NCI-H460 (cell line): ENCODE measurements around the gene CHRFAM7A. TPM values are rescaled to one million over a fixed set of nuclear protein-coding genes. Genes with fewer than 3 reads are reported as not detected.
"Not testable (repeated sequence)": the region's sequence is repeated elsewhere in the genome, so short reads cannot be mapped to it uniquely, and the experiment has no call there.

ENCODE experiments used
- DNase-seq: peaks from one replicate; pipeline ENCODE4 v3.0.0-alpha.2; 2016; ENCODE audit warnings: low read depth; ENCODE audit errors: extremely low read depth
- polyA plus RNA-seq: library from polyadenylated mRNA; depleted of rRNA; stranded (reverse); fragments of >200 nt; gene quantifications from 2 replicates; pipeline ENCODE4 v1.2.3, GENCODE V29; 2014; cell fraction: nucleus; rRNA removed
- total RNA-seq: library from RNA; depleted of rRNA; stranded (reverse); fragments of >200 nt; shearing (Covaris generic); gene quantifications from 2 replicates; pipeline ENCODE4 v1.2.3, GENCODE V29; 2014; rRNA removed

The CHRFAM7A gene
- total RNA-seq = 1.3 and 4.5 TPM in 2 replicates
- polyA plus RNA-seq = 10.6 and 28.7 TPM in 2 replicates

- DNase-seq = not testable (repeated sequence)
These were observed at the start of gene CHRFAM7A for GRCh38 chr15:30392766-30393663. Gene CHRFAM7A, minus strand, starts transcription at chr15:30393540. Its CDS starts 10,189 bp downstream, at chr15:30383351.

GRCh38 chr15:30438348-30438747 lies 45.0 kb upstream of the CHRFAM7A start:
- not testable (repeated sequence) for DNase-seq

GRCh38 chr15:30435878-30436277 lies 42.5 kb upstream of the CHRFAM7A start:
- not testable (repeated sequence) for DNase-seq

GRCh38 chr15:30420723-30421122 lies 27.4 kb upstream of the CHRFAM7A start:
- not testable (repeated sequence) for DNase-seq

- DNase-seq = not testable (repeated sequence)
These were observed 20.8 kb upstream of the CHRFAM7A start, which contains the start of gene GOLGA8R for GRCh38 chr15:30414160-30414559. Gene GOLGA8R, minus strand, starts transcription at chr15:30414260. Its CDS starts 98 bp downstream, at chr15:30414162.

GRCh38 chr15:30407636-30408035 lies 14.3 kb upstream of the CHRFAM7A start:
- DNase-seq = not testable (repeated sequence)

GRCh38 chr15:30398988-30399387 lies 5.6 kb upstream of the CHRFAM7A start:
- not testable (repeated sequence) for DNase-seq

GRCh38 chr15:30393664-30393991 lies 288 bp upstream of the CHRFAM7A start:
- not testable (repeated sequence) for DNase-seq

- DNase-seq = not testable (repeated sequence)
These were observed 6.9 kb downstream of the CHRFAM7A start for GRCh38 chr15:30386318-30386887.

GRCh38 chr15:30377082-30377413 lies 16.3 kb downstream of the CHRFAM7A start:
- not testable (repeated sequence) for DNase-seq

- not testable (repeated sequence) for DNase-seq
These were observed 16.8 kb downstream of the CHRFAM7A start for GRCh38 chr15:30376375-30377081.

GRCh38 chr15:30375872-30376271 lies 17.5 kb downstream of the CHRFAM7A start:
- not testable (repeated sequence) for DNase-seq

GRCh38 chr15:30374862-30375261 lies 18.5 kb downstream of the CHRFAM7A start:
- DNase-seq = not testable (repeated sequence)

GRCh38 chr15:30368271-30368670 lies 25.1 kb downstream of the CHRFAM7A start:
- not testable (repeated sequence) for DNase-seq

GRCh38 chr15:30367246-30367645 lies 26.1 kb downstream of the CHRFAM7A start:
- DNase-seq = not testable (repeated sequence)

GRCh38 chr15:30361404-30361803 lies 31.9 kb downstream of the CHRFAM7A start:
- not testable (repeated sequence) for DNase-seq

GRCh38 chr15:30360990-30361389 lies 32.4 kb downstream of the CHRFAM7A start:
- DNase-seq = not testable (repeated sequence)

GRCh38 chr15:30355043-30355442 lies 38.3 kb downstream of the CHRFAM7A start:
- not testable (repeated sequence) for DNase-seq

- DNase-seq = not testable (repeated sequence)
These were observed 43.5 kb downstream of the CHRFAM7A start for GRCh38 chr15:30349803-30350202.

- not testable (repeated sequence) for DNase-seq
These were observed 56.8 kb downstream of the CHRFAM7A start for GRCh38 chr15:30336584-30336983.

- not testable (repeated sequence) for DNase-seq
These were observed 59.2 kb downstream of the CHRFAM7A start for GRCh38 chr15:30334152-30334551.
